Measurements from ENCODE around the gene UBE2QL1.

UBE2QL1 gene, protein sequence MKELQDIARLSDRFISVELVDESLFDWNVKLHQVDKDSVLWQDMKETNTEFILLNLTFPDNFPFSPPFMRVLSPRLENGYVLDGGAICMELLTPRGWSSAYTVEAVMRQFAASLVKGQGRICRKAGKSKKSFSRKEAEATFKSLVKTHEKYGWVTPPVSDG

DNA sequence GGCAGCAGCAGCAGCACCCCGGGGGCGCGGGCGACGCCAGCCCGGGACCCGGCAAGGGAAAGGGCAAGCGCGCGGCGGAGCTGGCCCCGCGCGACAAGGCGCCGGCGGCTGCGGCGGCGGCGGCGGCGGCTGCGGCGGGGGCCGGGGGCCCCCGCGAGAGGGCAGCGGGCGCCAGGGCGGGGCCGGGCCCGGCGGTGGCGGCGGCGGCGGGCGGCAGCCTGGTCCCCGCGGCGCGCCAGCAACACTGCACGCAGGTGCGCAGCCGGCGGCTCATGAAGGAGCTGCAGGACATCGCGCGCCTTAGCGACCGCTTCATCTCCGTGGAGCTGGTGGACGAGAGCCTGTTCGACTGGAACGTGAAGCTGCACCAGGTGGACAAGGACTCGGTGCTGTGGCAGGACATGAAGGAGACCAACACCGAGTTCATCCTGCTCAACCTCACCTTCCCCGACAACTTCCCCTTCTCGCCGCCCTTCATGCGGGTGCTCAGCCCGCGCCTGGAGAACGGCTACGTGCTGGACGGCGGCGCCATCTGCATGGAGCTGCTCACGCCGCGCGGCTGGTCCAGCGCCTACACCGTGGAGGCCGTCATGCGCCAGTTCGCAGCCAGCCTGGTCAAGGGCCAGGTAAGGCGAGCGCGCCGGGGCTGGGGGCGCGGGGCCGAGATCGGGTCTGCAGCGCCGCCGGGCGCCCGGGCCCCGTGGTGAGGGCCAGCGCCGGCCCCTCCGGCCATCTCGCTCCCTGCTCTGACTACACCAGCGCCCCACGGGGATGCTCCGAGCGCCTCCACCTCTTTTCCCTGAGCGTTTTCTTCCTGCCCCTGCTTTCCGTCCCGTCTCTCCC is at the start of gene UBE2QL1:
Gene UBE2QL1, plus strand, starts transcription at position 238 of the 843 bp plus-strand sequence. Its CDS starts 35 bp downstream, at position 273.
- DNase-seq, result no peak

- no peak for DNase-seq
Observed at GRCh38 chr5:6399980-6400910, 48.4 kb upstream of the UBE2QL1 start.

GRCh38 chr5:6401410-6401809 is 47.2 kb upstream of the UBE2QL1 start:
- DNase-seq, result no peak

DNA sequence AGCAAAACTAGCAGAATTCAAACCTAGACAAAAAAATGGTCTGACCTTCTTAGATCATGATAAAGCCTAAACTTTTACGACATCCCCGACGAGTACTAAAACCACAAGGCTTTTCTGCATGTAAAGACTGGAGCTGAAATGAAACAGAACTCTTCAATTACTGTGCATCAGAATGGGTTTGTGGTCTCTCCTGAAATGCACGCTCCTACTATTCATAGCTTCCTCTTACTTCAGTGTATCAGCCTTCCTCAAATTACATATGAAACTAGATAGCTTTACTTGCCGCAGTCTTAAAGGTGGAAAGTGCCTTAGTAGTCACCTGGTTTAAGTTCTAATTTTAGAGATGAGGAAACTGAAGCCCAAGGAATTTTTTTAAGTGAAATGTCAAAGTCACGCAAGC is 45.7 kb upstream of the UBE2QL1 start:
- no peak for DNase-seq

GRCh38 chr5:6403416-6403815 is 45.2 kb upstream of the UBE2QL1 start:
- DNase-seq, result no peak

- DNase-seq, result no peak
Observed at GRCh38 chr5:6404129-6404528, 44.5 kb upstream of the UBE2QL1 start.

DNA sequence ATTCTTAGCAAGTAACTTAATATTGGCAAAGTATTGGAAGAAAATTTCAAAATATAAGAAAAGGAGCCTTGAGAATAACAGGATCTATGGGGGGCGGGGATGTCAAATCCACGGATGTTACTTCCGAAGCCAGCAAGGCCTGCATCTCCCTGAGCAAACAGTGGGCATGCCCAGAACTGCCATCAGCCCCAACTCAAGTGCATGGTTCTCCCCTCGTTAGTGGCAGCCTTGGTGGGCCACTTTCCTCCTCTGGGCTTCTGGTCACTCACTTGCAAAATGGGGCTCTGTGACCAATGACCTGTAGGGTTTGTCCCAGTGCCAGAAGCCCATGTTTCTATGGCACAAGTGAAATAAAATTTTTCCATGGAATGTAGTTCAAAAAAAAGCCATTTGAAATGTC is 43.1 kb upstream of the UBE2QL1 start:
- DNase-seq, result no peak

GRCh38 chr5:6407558-6408259 is 41.0 kb upstream of the UBE2QL1 start:
- no peak for DNase-seq

DNA sequence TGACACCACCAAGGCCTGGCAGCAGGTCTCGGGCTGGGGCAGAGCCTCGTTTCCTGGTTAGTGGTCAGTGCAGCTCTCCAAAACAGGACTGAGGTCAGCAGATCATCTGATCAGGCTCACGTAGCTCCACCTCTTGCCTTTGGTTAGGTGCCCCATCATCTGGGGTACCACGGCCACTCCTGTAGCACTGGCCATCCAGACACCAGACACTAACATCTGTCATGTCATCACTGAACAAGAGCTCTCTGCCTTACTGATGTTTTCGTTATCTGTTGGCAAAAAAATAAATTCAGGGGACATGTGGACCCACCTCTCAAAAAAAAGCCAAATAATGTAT is 40.4 kb upstream of the UBE2QL1 start:
- DNase-seq, result no peak

DNA sequence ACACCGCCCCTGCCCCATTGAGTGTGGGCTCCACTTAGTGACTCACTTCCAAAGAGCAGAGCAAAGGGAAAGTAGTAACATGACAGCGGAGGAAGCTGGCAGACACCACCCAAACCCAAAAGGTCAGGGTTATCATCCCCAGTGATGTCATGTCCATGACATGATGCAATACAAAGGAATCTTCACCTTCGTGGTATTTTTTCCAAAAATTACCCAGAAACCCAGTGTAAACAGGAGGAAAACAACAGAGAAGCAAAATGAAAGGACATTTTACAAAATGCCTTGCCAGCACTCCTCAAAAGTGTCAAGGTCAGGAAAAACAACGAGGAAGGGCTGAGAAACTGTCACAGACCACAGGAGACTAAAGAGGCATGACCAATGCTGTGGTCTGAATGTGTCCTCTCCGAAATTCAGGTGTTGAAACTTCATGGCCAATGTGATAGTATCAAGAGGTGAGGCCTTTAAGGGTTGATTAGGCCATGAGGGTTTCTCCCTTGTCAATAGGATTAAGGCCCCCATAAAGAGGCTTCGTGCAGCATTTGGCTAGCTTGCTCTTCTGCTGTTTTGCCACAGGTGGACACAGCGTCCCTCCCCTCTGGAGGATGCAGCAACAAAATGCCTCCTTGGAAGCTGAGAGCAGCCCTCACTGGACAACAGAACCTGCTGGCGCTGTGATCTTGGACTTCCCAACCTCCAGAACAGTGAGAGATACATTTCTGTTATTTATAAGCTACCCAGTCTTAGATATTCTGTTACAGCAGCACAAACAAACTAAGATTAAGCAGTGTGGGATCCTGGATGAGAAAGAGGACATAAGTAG is 39.8 kb upstream of the UBE2QL1 start:
- DNase-seq, result no peak

GRCh38 chr5:6410421-6410820 is 38.2 kb upstream of the UBE2QL1 start:
- DNase-seq, result no peak

DNA sequence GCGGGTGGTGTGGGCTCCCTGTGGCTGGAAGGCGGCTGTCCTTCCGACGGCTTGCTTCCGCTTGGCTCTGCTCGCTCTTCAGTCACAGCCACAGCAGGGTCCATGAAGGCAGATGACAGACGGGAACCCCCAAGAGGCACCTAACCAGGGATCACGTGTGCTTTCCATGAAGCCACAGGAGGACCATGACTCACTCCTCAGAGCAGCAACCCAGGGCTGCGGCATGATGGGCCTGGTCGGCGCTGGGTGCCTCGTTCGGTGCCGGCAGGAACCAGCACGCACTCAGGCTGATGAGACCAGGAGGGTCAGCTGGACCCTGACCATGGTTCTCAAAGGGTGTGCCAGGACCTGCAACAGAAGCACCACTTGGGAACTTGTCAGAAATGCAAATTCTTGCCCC is 37.5 kb upstream of the UBE2QL1 start:
- no peak for DNase-seq

DNA sequence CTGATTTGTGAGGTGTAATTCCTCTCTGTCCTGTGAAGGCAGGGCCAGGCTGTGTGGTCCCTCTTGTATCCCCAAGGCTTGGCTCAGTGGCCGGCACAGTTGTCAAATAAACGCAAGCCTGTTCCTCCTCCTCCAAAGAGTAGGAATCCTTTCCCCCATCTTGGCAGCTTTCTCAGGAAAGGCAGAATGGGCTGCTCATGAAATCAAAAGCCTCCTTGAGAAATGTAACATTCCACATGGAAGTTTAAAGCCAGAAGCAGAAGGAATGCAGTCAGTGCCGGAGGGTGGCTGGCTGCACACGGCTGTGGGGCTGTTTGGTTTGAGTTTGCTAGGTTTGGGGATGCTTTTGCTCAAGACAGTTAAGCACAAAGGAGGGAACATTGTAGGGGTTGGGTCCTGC is 35.8 kb upstream of the UBE2QL1 start:
- no peak for DNase-seq

- DNase-seq, result no peak
Observed at GRCh38 chr5:6417657-6418056, 31.0 kb upstream of the UBE2QL1 start.

GRCh38 chr5:6418679-6419276 is 29.9 kb upstream of the UBE2QL1 start:
- DNase-seq, result no peak

- no peak for DNase-seq
Observed at GRCh38 chr5:6419340-6419852, 29.3 kb upstream of the UBE2QL1 start.

- no peak for DNase-seq
Observed at GRCh38 chr5:6423327-6424109, 25.1 kb upstream of the UBE2QL1 start.

DNA sequence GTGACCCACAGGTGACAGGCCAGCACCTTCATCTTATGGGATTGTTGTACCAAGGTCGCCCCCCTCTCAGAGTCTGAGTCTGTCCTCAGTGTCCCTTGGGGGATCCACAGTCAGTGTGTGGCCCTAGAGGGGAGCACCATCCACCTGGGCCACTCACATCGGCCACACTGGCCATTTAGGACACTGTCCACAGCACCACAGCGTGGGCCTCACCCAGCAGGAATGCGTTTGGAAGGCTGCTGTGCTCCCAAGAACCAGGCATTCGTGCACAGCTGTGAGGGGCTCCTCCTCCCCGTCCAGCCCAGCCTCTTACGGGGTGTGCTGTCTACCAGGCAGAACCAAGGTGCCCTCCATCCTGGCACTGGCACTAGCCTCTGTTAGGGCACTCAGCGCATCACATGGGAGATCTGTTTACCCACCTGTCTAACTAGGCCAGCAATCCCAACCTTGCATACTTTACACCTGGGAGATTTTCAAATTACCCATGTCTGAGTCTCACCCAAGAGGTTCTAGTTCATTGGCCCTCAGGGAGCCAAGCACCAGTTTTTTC is 24.5 kb upstream of the UBE2QL1 start:
- no peak for DNase-seq

GRCh38 chr5:6424700-6425099 is 24.0 kb upstream of the UBE2QL1 start:
- DNase-seq, result no peak

GRCh38 chr5:6427694-6428093 is 21.0 kb upstream of the UBE2QL1 start:
- DNase-seq, result no peak
